Right lobe of liver (tissue), 6 donors: ENCODE measurements around the gene BAHCC1. TPM values are rescaled to one million over a fixed set of nuclear protein-coding genes. Genes with fewer than 3 reads are reported as not detected.

Experiments
- ATAC-seq, 4 donors: fragments of 200-7000 bp; cut with Tn5 transposase; one replicate each; pipeline ENCODE4 v1.9.1; 2020; ENCODE audit warnings: mild to moderate bottlenecking in 4 of 4, moderate library complexity in 4 of 4
- DNase-seq, 3 donors: peaks; one replicate each; pipeline ENCODE4 v3.0.0-alpha.2; 2020
- H3K27ac ChIP-seq, 3 donors: fragments of 200-600 bp; one replicate each; pipeline ENCODE4 v1.8.0; 2022
- H3K27me3 ChIP-seq, 2 donors: fragments of 200-600 bp; one replicate each; pipeline ENCODE4 v1.8.0; 2022
- H3K36me3 ChIP-seq, 4 donors: fragments of 200-600 bp; sonication (generic) in 1 of 4; one replicate each; pipeline versions ENCODE4 v1.5.1 to v1.8.0; 2017 to 2022; ENCODE audit warnings: control low read depth in 1 of 4
- H3K4me1 ChIP-seq, 4 donors: fragments of 200-600 bp; sonication (generic) in 1 of 4; one replicate each; pipeline versions ENCODE4 v1.5.1 to v1.8.0; 2017 to 2022; ENCODE audit warnings: control low read depth in 1 of 4
- H3K4me3 ChIP-seq, 3 donors: fragments of 200-600 bp; one replicate each; pipeline ENCODE4 v1.8.0; 2022
- H3K9me3 ChIP-seq, 4 donors: fragments of 200-600 bp; sonication (generic) in 1 of 4; one replicate each; pipeline versions ENCODE4 v1.5.1 to v1.8.0; 2017 to 2022; ENCODE audit warnings: control low read depth in 1 of 4
- POLR2A ChIP-seq: fragments of 450-650 bp; IDR thresholded peaks from one replicate; pipeline ENCODE4 v1.6.1; 2017; ENCODE audit warnings: antibody characterized with exemption, mild to moderate bottlenecking
- WGBS: methylation state at CpG from one replicate; pipeline ENCODE4 v1.1.6; 2018; ENCODE audit warnings: low coverage, low lambda C conversion rate; ENCODE audit not compliant: insufficient coverage; ENCODE audit errors: missing lambda C conversion rate; 5-methylcytosine and 5-hydroxymethylcytosine counted together
- intact Hi-C, 2 donors: fragments of 100-400 bp; cut with DNase I; formaldehyde crosslinking; loops; one replicate each; pipeline versions ENCODE4 v1.11.2 to v1.14.1; 2022
- total RNA-seq, 6 experiments: library from RNA; depleted of rRNA in 2 of 6; stranded (reverse); fragments of >200 nt in 2 of 6; fragmentation: NEBNext Ultra II Directional in 3 of 6; extraction: Animal tissue kit (Norgen Biotek cat#: 25700) in 3 of 6; gene quantifications; one replicate each; pipeline versions ENCODE4 v1.1.0 to v1.2.4, GENCODE V29; 2016 to 2023
- TF ChIP-seq, protein P1 (sequence below), 4 donors: fragments of 200-600 bp in 3 of 4; fragments of 450-650 bp in 1 of 4; IDR thresholded peaks; one replicate each; pipeline versions ENCODE4 v1.5.1 to v1.8.0; 2016 to 2022; ENCODE audit warnings: antibody characterized with exemption in 4 of 4, mild to moderate bottlenecking in 2 of 4
- donor health status: DM: no; HTN: yes; CAD: no.
- donor health status: DM: no; HTN: no; CAD: no.
- donor health status: DM: no; HTN: no; CAD: no.
- donor health status: DM: no; HTN: yes; CAD: no.
- donor health status: DM: no; HTN: yes; CAD: no.

BAHCC1 gene
- total RNA-seq, 6 experiments from 2014 or later: 2.5 to 6.4 (median 4.9) TPM

DNA sequence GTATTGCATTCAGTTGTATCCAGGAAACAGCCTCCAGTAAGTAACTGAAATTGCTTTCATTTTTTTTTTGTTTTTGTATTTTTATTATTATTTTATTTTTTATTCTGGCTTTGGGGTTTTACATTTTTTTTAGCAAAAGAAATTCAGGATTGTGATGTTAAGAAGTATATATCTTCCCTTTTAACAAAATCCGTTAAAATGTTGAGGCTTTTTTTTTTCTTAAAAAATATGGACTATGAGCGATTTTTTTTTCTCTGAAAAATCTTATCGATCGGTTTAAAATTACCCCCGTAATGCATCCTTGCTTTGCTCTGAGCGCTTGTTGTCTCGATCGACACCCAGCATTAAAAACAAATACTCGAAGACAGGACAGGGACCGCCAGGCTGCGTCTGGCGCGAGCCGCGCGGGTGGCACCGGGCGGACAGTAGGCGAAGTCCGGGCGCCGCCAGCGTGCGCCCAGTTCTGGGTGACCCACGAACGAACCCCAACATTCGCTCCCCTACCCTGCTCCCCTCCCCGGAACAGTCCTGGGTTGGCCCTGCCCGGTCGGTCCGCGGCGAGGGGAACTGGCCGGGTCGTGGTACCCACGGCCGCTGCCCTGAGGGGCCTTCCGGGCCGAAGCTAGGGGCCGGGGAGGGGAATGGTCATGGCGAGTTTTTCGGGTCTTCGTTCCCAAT lies 482 bp downstream of the BAHCC1 start:
- 1% methylated on average over 14 of the region's 43 CpGs for WGBS
- no peak for DNase-seq
- ATAC-seq: peak in 1 of 4 donors; percentile 2
- peak overlapping the region; percentile 96 to 98 (median 96) for H3K27ac ChIP-seq
- intact Hi-C loops: no loop called here
- H3K36me3 ChIP-seq: no peaks in the 10 kb centered on the region
- no peaks in the 10 kb centered on the region for H3K9me3 ChIP-seq
- H3K27me3 ChIP-seq: no peaks in the 10 kb centered on the region
- TF ChIP-seq, protein P1, sequence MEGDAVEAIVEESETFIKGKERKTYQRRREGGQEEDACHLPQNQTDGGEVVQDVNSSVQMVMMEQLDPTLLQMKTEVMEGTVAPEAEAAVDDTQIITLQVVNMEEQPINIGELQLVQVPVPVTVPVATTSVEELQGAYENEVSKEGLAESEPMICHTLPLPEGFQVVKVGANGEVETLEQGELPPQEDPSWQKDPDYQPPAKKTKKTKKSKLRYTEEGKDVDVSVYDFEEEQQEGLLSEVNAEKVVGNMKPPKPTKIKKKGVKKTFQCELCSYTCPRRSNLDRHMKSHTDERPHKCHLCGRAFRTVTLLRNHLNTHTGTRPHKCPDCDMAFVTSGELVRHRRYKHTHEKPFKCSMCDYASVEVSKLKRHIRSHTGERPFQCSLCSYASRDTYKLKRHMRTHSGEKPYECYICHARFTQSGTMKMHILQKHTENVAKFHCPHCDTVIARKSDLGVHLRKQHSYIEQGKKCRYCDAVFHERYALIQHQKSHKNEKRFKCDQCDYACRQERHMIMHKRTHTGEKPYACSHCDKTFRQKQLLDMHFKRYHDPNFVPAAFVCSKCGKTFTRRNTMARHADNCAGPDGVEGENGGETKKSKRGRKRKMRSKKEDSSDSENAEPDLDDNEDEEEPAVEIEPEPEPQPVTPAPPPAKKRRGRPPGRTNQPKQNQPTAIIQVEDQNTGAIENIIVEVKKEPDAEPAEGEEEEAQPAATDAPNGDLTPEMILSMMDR (IDR thresholded peaks at IDR 0.05): no peak
- no peak for TF ChIP-seq POLR2A
- H3K4me3 ChIP-seq: peak overlapping the region; percentile 47 to 63 (median 53)
- H3K4me1 ChIP-seq: peaks cover 0 to 42% (median 18%) of the 10 kb centered on the region in 4 donors

DNA sequence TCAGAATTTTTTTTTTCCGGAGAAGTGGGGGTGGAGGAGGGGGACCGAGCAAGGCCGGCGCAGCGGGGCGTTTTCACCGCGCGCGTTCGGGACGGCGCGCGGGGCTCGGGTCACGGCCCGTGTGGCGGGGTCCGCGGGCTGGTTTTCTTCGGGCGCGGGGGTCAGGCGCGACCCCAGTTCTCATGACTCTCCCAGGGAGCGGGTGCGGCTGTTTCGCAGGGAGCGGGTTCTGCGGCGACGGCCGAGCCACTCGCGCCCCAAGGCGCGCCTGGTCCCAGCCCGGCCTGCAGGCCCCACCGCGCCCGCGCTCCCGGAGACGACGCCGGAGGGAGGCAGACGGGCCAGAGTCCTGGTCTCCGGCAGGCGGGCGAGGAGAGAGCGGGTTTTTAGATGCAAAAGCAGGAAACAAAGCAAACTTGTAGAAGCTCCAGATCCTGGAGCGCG lies 1.0 kb downstream of the BAHCC1 start:
- no peak for TF ChIP-seq POLR2A
- TF ChIP-seq, protein P1 (IDR thresholded peaks at IDR 0.05): no peak
- Histone ChIP-seq H3K36me3 (no peaks in the 10 kb centered on the region), H3K9me3 (no peaks in the 10 kb centered on the region), H3K27me3 (no peaks in the 10 kb centered on the region), H3K4me1 (peaks cover 0 to 47% (median 21%) of the 10 kb centered on the region in 4 donors), H3K4me3 (peak overlapping the region; percentile 47 to 63 (median 53)), H3K27ac (peak overlapping the region; percentile 96 to 98 (median 96))
- intact Hi-C loops: no loop called here
- no CpG with 5 or more reads among the region's 54 CpGs for WGBS
- DNase-seq: no peak
- peak in 1 of 4 donors; percentile 7 for ATAC-seq

DNA sequence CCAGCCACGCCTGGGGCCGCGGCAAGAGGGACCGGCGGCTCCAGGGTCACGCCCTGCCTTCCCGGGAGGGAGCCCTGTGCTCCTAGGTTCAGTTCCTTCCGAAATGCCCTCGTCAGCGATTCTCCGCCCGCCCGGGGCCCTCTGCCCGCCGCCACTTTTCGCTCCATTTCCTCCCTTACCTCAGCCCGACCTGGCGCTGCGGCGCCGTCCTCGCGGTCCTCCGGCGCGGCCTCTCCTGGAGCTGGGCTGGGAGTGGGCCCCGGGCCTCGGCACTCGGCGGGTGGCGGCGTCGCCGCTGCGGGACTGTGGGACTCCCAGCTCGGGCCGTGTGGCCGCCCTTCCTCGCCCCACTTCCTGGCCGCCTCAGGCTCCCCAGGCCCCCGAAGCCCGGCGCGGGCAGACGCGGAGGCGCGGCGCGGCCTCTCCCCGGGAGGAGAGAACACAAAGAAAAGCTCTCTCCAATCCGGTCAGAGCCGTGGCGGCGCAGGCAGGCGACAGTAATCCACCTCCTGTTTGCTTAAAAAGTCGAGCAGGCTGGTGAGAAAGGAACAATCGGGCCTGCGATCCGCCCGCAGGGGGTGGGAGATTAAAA lies 1.6 kb downstream of the BAHCC1 start:
- peak; percentile 12 for TF ChIP-seq POLR2A
- TF ChIP-seq, protein P1 (IDR thresholded peaks at IDR 0.05): no peak
- Histone ChIP-seq H3K27ac (peak overlapping the region; percentile 96 to 98 (median 96)), H3K4me3 (peak overlapping the region; percentile 47 to 63 (median 53)), H3K36me3 (no peaks in the 10 kb centered on the region), H3K4me1 (peaks cover 0 to 47% (median 21%) of the 10 kb centered on the region in 4 donors), H3K9me3 (no peaks in the 10 kb centered on the region), H3K27me3 (no peaks in the 10 kb centered on the region)
- intact Hi-C loops: no loop called here
- peak in 1 of 4 donors; percentile 9 for ATAC-seq
- 0% methylated on average over 31 of the region's 61 CpGs for WGBS
- peak in 1 of 3 donors; percentile 67 for DNase-seq

DNA sequence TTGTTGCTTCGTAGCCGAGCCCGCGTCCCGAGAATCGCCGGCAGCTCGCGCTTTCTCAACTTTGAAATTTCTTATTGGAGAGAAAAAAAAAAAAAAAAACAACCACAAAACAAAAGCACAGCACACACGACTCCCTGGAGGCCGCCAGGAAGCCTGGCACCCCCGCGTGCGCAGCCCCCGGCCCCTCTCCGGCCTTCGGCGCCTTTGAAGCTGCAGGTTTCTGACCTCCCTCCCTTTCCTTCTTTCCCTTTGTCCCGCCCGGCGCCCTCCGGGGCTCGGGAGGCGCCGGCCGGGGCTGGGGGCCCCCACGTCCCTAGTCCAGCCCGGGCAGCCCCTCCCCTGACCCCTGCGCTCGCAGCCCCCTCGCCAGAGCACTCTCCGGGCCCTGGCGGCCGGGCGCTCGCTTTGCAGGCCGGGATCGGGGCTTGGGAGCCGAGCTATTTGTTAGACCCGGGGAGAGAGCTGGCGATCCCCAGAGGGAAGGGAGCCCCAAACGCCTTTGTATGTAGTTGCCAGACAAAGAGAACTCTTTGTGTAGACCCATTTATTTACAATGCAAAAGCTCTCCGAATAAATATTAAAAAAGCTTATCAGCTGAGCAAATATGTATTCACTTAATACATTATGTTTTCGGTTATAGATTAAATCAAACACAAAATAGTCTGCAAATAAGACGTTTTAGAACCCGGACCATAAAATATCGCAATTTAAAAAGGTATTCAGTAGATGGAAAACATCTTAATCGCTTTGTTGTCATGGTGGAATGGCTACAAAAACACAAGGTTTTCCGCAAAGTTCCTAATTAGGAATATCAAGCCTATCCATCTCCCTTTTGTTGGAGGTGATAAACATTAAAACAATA lies 2.3 kb downstream of the BAHCC1 start:
- DNase-seq (no peak), ATAC-seq (no peak)
- Histone ChIP-seq H3K4me1 (peaks cover 0 to 43% (median 18%) of the 10 kb centered on the region in 4 donors), H3K9me3 (no peaks in the 10 kb centered on the region), H3K27ac (peak overlapping the region; percentile 96 to 98 (median 96)), H3K36me3 (no peaks in the 10 kb centered on the region), H3K4me3 (peak overlapping the region; percentile 47 to 63 (median 53)), H3K27me3 (no peaks in the 10 kb centered on the region)
- intact Hi-C loops: no loop called here
- TF ChIP-seq POLR2A: no peak
- TF ChIP-seq, protein P1 (IDR thresholded peaks at IDR 0.05): peak in 3 of 4 donors; percentile 13 to 15 (median 15)
- 2% methylated on average over 35 of the region's 49 CpGs for WGBS
